Bronchus fibroblast of lung (primary cell): Measurements from ENCODE around the gene TMEM41A. TPM values are rescaled to one million over a fixed set of nuclear protein-coding genes. Genes with fewer than 3 reads are reported as not detected.

ENCODE experiments used
- total RNA-seq: library from RNA; depleted of rRNA; stranded (reverse); fragments of >200 nt; gene quantifications from 2 replicates; pipeline ENCODE4 v1.2.3, GENCODE V29; 2015

Gene TMEM41A
- 7.2 and 8.8 TPM in 2 replicates for total RNA-seq

GRCh38 chr3:185498503-185499396, at the start of gene TMEM41A:
Gene TMEM41A (minus strand): TSS chr3:185499035. CDS start chr3:185498961, 74 bp downstream.

Other genes with a start within 250 kb of the TMEM41A start
- gene EHHADH, start 245.0 kb downstream of the TMEM41A start, total RNA-seq = 6.2 and 7.9 TPM in 2 replicates
- 11.3 TPM in 2 replicates for gene MAP3K13, start 135.9 kb downstream of the TMEM41A start, total RNA-seq
- gene LIPH, start 53.6 kb upstream of the TMEM41A start, total RNA-seq = under 0.01 TPM in 1 of 2 replicates, not detected in the other
- gene SENP2, start 87.3 kb upstream of the TMEM41A start, total RNA-seq = 13.6 and 15.6 TPM in 2 replicates